Measurements from ENCODE around the gene CITED2. TPM values are rescaled to one million over a fixed set of nuclear protein-coding genes. Genes with fewer than 3 reads are reported as not detected.

Gene CITED2
- total and polyA plus RNA-seq, 8 donors, result 8.0 to 75.1 (median 38.2) TPM

- no peak overlapping the region for H3K4me3 ChIP-seq
- ATAC-seq (no peak), DNase-seq (no peak), FAIRE-seq (no peak)
- TF ChIP-seq CTCF (IDR thresholded peaks at IDR 0.05), result no peak
- H3K27me3 ChIP-seq, result no peaks in the 10 kb centered on the region
- H3K36me3 ChIP-seq, result no peaks in the 10 kb centered on the region
- H3K4me1 ChIP-seq, result no peaks in the 10 kb centered on the region
- no peak overlapping the region for H3K27ac ChIP-seq
- H3K9me3 ChIP-seq, result no peaks in the 10 kb centered on the region
- intact Hi-C loops (cut with DNase I), result no loop called here
- WGBS, 2 donors, result 77 to 88% methylated on average over 2 of the region's 2 CpGs
These were observed 33.4 kb downstream of the CITED2 start for GRCh38 chr6:139341060-139341459.

- no peak for TF ChIP-seq CTCF (IDR thresholded peaks at IDR 0.05)
- no peak for FAIRE-seq
These were observed 35.7 kb downstream of the CITED2 start for GRCh38 chr6:139338795-139339194.

GRCh38 chr6:139337830-139338229 is 36.6 kb downstream of the CITED2 start:
- no peak overlapping the region for H3K27ac ChIP-seq
- H3K36me3 ChIP-seq, result no peaks in the 10 kb centered on the region
- no peaks in the 10 kb centered on the region for H3K9me3 ChIP-seq
- ATAC-seq (peak in 2 of 4 donors; percentile 61 to 71), DNase-seq (no peak), FAIRE-seq (no peak)
- H3K27me3 ChIP-seq, result no peaks in the 10 kb centered on the region
- TF ChIP-seq CTCF (IDR thresholded peaks at IDR 0.05), result no peak
- intact Hi-C loops (cut with DNase I), result no loop called here
- WGBS, 2 donors, result 68 to 83% methylated on average over 5 of the region's 5 CpGs
- H3K4me1 ChIP-seq, result no peaks in the 10 kb centered on the region
- H3K4me3 ChIP-seq, result no peak overlapping the region

More at GRCh38 chr6:139338795-139339194, 35.7 kb downstream of the CITED2 start:
- Histone ChIP-seq H3K4me3 (no peak overlapping the region), H3K9me3 (no peaks in the 10 kb centered on the region), H3K36me3 (no peaks in the 10 kb centered on the region), H3K27me3 (no peaks in the 10 kb centered on the region), H3K4me1 (no peaks in the 10 kb centered on the region), H3K27ac (no peak overlapping the region)
- intact Hi-C loops (cut with DNase I), result no loop called here
- peak in 3 of 4 donors; percentile 40 to 74 (median 56) for ATAC-seq
- 76 to 82% methylated on average over 9 of the region's 9 CpGs for WGBS, 2 donors
- DNase-seq, result no peak

GRCh38 chr6:139337001-139337400 is 37.4 kb downstream of the CITED2 start:
- intact Hi-C loops (cut with DNase I), result no loop called here
- no peaks in the 10 kb centered on the region for H3K27me3 ChIP-seq
- H3K9me3 ChIP-seq, result no peaks in the 10 kb centered on the region
- peak in 2 of 4 donors; percentile 19 to 36 for ATAC-seq
- 79 to 80% methylated on average over 2 of the region's 2 CpGs for WGBS, 2 donors
- no peak for FAIRE-seq
- H3K4me3 ChIP-seq, result no peak overlapping the region
- H3K27ac ChIP-seq, result no peak overlapping the region
- H3K4me1 ChIP-seq, result no peaks in the 10 kb centered on the region
- DNase-seq, result no peak
- no peaks in the 10 kb centered on the region for H3K36me3 ChIP-seq
- TF ChIP-seq CTCF (IDR thresholded peaks at IDR 0.05), result no peak

GRCh38 chr6:139336488-139336887 is 38.0 kb downstream of the CITED2 start:
- Histone ChIP-seq H3K27me3 (no peaks in the 10 kb centered on the region), H3K36me3 (no peaks in the 10 kb centered on the region), H3K9me3 (no peaks in the 10 kb centered on the region), H3K27ac (no peak overlapping the region), H3K4me3 (no peak overlapping the region), H3K4me1 (no peaks in the 10 kb centered on the region)
- DNase-seq, result peak in 5 of 6 donors; percentile 16 to 73 (median 32)
- WGBS, 2 donors, result 32 to 38% methylated on average over 4 of the region's 4 CpGs
- intact Hi-C loops (cut with DNase I), result no loop called here
- peak in 2 of 4 donors; percentile 44 to 62 for ATAC-seq
- TF ChIP-seq CTCF (IDR thresholded peaks at IDR 0.05), result no peak
- no peak for FAIRE-seq
